SK-N-SH treated with all-trans-retinoic acid at 6 μM for 48 hours (cell line): ENCODE measurements around the gene ADAM23.

Experiments used
- ATAC-seq: fragments of 200-7000 bp; cut with Tn5 transposase; 3 replicates; pipeline ENCODE4 v1.9.1; 2020; ENCODE audit warnings: mild to moderate bottlenecking, moderate library complexity
- ARNTL ChIP-seq: fragments of 450-650 bp; formaldehyde crosslinking; IDR thresholded peaks from 2 replicates; pipeline ENCODE4 v1.5.0; 2020; ENCODE audit warnings: low read depth, mild to moderate bottlenecking, moderate library complexity, borderline replicate concordance
- BACH2 ChIP-seq: fragments of 250-450 bp; sonication (Bioruptor Pico); IDR thresholded peaks from 2 replicates; pipeline ENCODE4 v1.9.0; 2021; ENCODE audit warnings: mild to moderate bottlenecking, borderline replicate concordance
- CREB5 ChIP-seq: fragments of 250-450 bp; sonication (Bioruptor Pico); IDR thresholded peaks from 2 replicates; pipeline ENCODE4 v1.5.1; 2020; ENCODE audit warnings: low read depth, mild to moderate bottlenecking, moderate library complexity
- CSDC2 ChIP-seq: fragments of 250-450 bp; sonication (Bioruptor Pico); IDR thresholded peaks from 2 replicates; pipeline ENCODE4 v1.5.0; 2020; ENCODE audit warnings: mild to moderate bottlenecking, moderate library complexity
- CSRNP3 ChIP-seq: fragments of 250-450 bp; sonication (Bioruptor Pico); IDR thresholded peaks from 2 replicates; pipeline ENCODE4 v1.5.1; 2021; ENCODE audit warnings: mild to moderate bottlenecking, moderate library complexity
- ESRRG ChIP-seq: fragments of 250-450 bp; sonication (Bioruptor Pico); IDR thresholded peaks from 2 replicates; pipeline ENCODE4 v1.6.1; 2021; ENCODE audit warnings: mild to moderate bottlenecking
- GLIS3 ChIP-seq: fragments of 250-450 bp; sonication (Bioruptor Pico); IDR thresholded peaks from 2 replicates; pipeline ENCODE4 v1.5.0; 2020; ENCODE audit warnings: mild to moderate bottlenecking, moderate library complexity
- ISL1 ChIP-seq: fragments of 250-450 bp; sonication (Bioruptor Pico); IDR thresholded peaks from 2 replicates; pipeline ENCODE4 v2.1.2; 2022; ENCODE audit warnings: mild to moderate bottlenecking, moderate library complexity
- OSR1 ChIP-seq: fragments of 250-450 bp; sonication (Bioruptor Pico); IDR thresholded peaks from 2 replicates; pipeline ENCODE4 v1.8.0; 2022; ENCODE audit warnings: moderate library complexity, mild to moderate bottlenecking, inconsistent platforms
- PATZ1 ChIP-seq: fragments of 250-450 bp; sonication (Bioruptor Pico); IDR thresholded peaks from 2 replicates; pipeline ENCODE4 v1.8.0; 2020; ENCODE audit warnings: mild to moderate bottlenecking, moderate library complexity, borderline replicate concordance
- POU6F1 ChIP-seq: fragments of 250-450 bp; sonication (Bioruptor Pico); IDR thresholded peaks from 2 replicates; pipeline ENCODE4 v1.8.0; 2021; ENCODE audit warnings: low read depth, mild to moderate bottlenecking, moderate library complexity, borderline replicate concordance
- PPARA ChIP-seq: fragments of 250-450 bp; sonication (Bioruptor Pico); IDR thresholded peaks from 2 replicates; pipeline ENCODE4 v1.5.0; 2020; ENCODE audit warnings: mild to moderate bottlenecking, borderline replicate concordance
- RARB ChIP-seq: fragments of 250-450 bp; sonication (Bioruptor Pico); IDR thresholded peaks from 2 replicates; pipeline ENCODE4 v1.8.0; 2021; ENCODE audit warnings: mild to moderate bottlenecking, moderate library complexity
- SNAI2 ChIP-seq: fragments of 250-450 bp; sonication (Bioruptor Pico); IDR thresholded peaks from 2 replicates; pipeline ENCODE4 v1.5.0; 2020; ENCODE audit warnings: mild to moderate bottlenecking, moderate library complexity
- TCF4 ChIP-seq: fragments of 250-450 bp; sonication (Bioruptor Pico); IDR thresholded peaks from 2 replicates; pipeline ENCODE4 v1.8.0; 2021; ENCODE audit warnings: mild to moderate bottlenecking, moderate library complexity, borderline replicate concordance
- TOX ChIP-seq: fragments of 250-450 bp; sonication (Bioruptor Pico); IDR thresholded peaks from 2 replicates; pipeline ENCODE4 v1.8.0; 2021; ENCODE audit warnings: mild to moderate bottlenecking, moderate library complexity, borderline replicate concordance
- TSHZ2 ChIP-seq: fragments of 250-450 bp; sonication (Bioruptor Pico); IDR thresholded peaks from 2 replicates; pipeline ENCODE4 v1.5.0; 2020; ENCODE audit warnings: mild to moderate bottlenecking, moderate library complexity
- ZC3H10 ChIP-seq: fragments of 250-450 bp; sonication (Bioruptor Pico); IDR thresholded peaks from 2 replicates; pipeline ENCODE4 v1.5.1; 2021; ENCODE audit warnings: mild to moderate bottlenecking, moderate library complexity
- ZFP3 ChIP-seq: fragments of 250-450 bp; sonication (Bioruptor Pico); IDR thresholded peaks from 2 replicates; pipeline ENCODE4 v1.5.0; 2020; ENCODE audit warnings: mild to moderate bottlenecking, moderate library complexity
- ZFP30 ChIP-seq: fragments of 450-650 bp; formaldehyde crosslinking; IDR thresholded peaks from 2 replicates; pipeline ENCODE4 v1.5.0; 2022; ENCODE audit warnings: mild to moderate bottlenecking, moderate library complexity
- ZNF565 ChIP-seq: fragments of 450-650 bp; formaldehyde crosslinking; conservative IDR thresholded peaks from 2 replicates; pipeline ENCODE4 v1.5.0; 2020; ENCODE audit warnings: low read depth, mild to moderate bottlenecking, moderate library complexity
- ZNF70 ChIP-seq: fragments of 450-650 bp; formaldehyde crosslinking; IDR thresholded peaks from 2 replicates; pipeline ENCODE4 v1.5.0; 2020; ENCODE audit warnings: mild to moderate bottlenecking, moderate library complexity

Gene ADAM23

GRCh38 chr2:206494061-206494460, 50.7 kb downstream of the ADAM23 start:
- TF ChIP-seq ZNF565 (CRISPR knock-in tag): no peak
- no peak for TF ChIP-seq ZFP30 (CRISPR knock-in tag)
- no peak for TF ChIP-seq CSRNP3
- no peak for TF ChIP-seq RARB (CRISPR knock-in tag)
- no peak for TF ChIP-seq BACH2 (CRISPR knock-in tag)
- TF ChIP-seq ISL1 (CRISPR knock-in tag): no peak
- no peak for TF ChIP-seq OSR1 (CRISPR knock-in tag)
- no peak for TF ChIP-seq ZFP3
- no peak for TF ChIP-seq PPARA
- no peak for TF ChIP-seq TOX (CRISPR knock-in tag)
- no peak for TF ChIP-seq TSHZ2 (CRISPR knock-in tag)
- no peak for TF ChIP-seq SNAI2
- no peak for TF ChIP-seq CSDC2
- TF ChIP-seq CREB5 (CRISPR knock-in tag): no peak
- TF ChIP-seq PATZ1 (CRISPR knock-in tag): no peak
- no peak for TF ChIP-seq ESRRG (CRISPR knock-in tag)
- TF ChIP-seq TCF4 (CRISPR knock-in tag): no peak
- no peak for TF ChIP-seq ARNTL (CRISPR knock-in tag)
- TF ChIP-seq POU6F1: no peak
- no peak for TF ChIP-seq ZC3H10 (CRISPR knock-in tag)
- ATAC-seq: no peak

GRCh38 chr2:206502729-206503128, 59.4 kb downstream of the ADAM23 start:
- no peak for ATAC-seq
- TF ChIP-seq GLIS3 (CRISPR knock-in tag): no peak

- ATAC-seq: no peak
- TF ChIP-seq PPARA (no peak), RARB (CRISPR knock-in tag) (no peak), TSHZ2 (CRISPR knock-in tag) (no peak), ZNF70 (CRISPR knock-in tag) (no peak), GLIS3 (CRISPR knock-in tag) (no peak), ZC3H10 (CRISPR knock-in tag) (no peak), BACH2 (CRISPR knock-in tag) (no peak), TOX (CRISPR knock-in tag) (no peak)
These were observed 68.0 kb downstream of the ADAM23 start for GRCh38 chr2:206511283-206511682.
